ENCODE data around the gene LRTM2.

- TF ChIP-seq EZH2phosphoT487 (IDR thresholded peaks at IDR 0.05; ENCODE audit: insufficient read depth, low read depth) (no peak), EZH2 (IDR thresholded peaks at IDR 0.05; ENCODE audit: insufficient read depth, poor library complexity, severe bottlenecking) (no peak)
These were observed 30.9 kb downstream of the LRTM2 start for GRCh38 chr12:1851151-1851701.
